Suprapubic skin (tissue), 4 donors: ENCODE results near the gene TARP.

ENCODE experiments used
- DNase-seq, 2 donors: peaks; one replicate each; pipeline ENCODE4 v3.0.0-alpha.2; 2019; ENCODE audit warnings: low spot score in 2 of 2
- H3K27ac ChIP-seq: fragments of 200-600 bp; sonication (generic); one replicate; pipeline ENCODE4 v1.5.1; 2019
- H3K27me3 ChIP-seq: fragments of 200-600 bp; sonication (generic); one replicate; pipeline ENCODE4 v1.5.1; 2019
- H3K36me3 ChIP-seq: fragments of 200-600 bp; sonication (generic); one replicate; pipeline ENCODE4 v1.5.1; 2019
- H3K4me1 ChIP-seq: fragments of 200-600 bp; sonication (generic); one replicate; pipeline ENCODE4 v1.5.1; 2019
- H3K4me3 ChIP-seq: fragments of 200-600 bp; sonication (generic); one replicate; pipeline ENCODE4 v1.5.1; 2019; ENCODE audit warnings: mild to moderate bottlenecking
- H3K9me3 ChIP-seq: fragments of 200-600 bp; sonication (generic); one replicate; pipeline ENCODE4 v1.5.1; 2019
- CTCF ChIP-seq, 2 donors: fragments of 200-600 bp in 1 of 2; fragments of 450-650 bp in 1 of 2; sonication (generic) in 1 of 2; IDR thresholded peaks; one replicate each; pipeline ENCODE4 v1.5.1; 2016 to 2019; ENCODE audit warnings: antibody characterized with exemption in 2 of 2, mild to moderate bottlenecking in 1 of 2, moderate library complexity in 1 of 2
- EP300 ChIP-seq: sonication (generic); formaldehyde crosslinking; IDR thresholded peaks from one replicate; pipeline ENCODE4 v1.6.1; 2017; ENCODE audit warnings: antibody characterized with exemption
- POLR2A ChIP-seq, 2 donors: fragments of 450-650 bp; IDR thresholded peaks; one replicate each; pipeline ENCODE4 v1.6.1; 2017; ENCODE audit warnings: antibody characterized with exemption in 2 of 2, mild to moderate bottlenecking in 2 of 2, moderate library complexity in 2 of 2
- POLR2AphosphoS5 ChIP-seq, 3 donors: sonication (generic); formaldehyde crosslinking; IDR thresholded peaks; one replicate each; pipeline ENCODE4 v1.6.1; 2017; ENCODE audit warnings: antibody characterized with exemption in 3 of 3
- WGBS: methylation state at CpG from one replicate; pipeline ENCODE4 v1.1.5; 2018; 5-methylcytosine and 5-hydroxymethylcytosine counted together

The TARP gene

GRCh38 chr7:38303866-38304265, 30.4 kb upstream of the TARP start:
- Histone ChIP-seq H3K9me3 (no peaks in the 10 kb centered on the region), H3K36me3 (no peaks in the 10 kb centered on the region), H3K4me3 (no peak overlapping the region), H3K27ac (no peak overlapping the region), H3K4me1 (no peaks in the 10 kb centered on the region), H3K27me3 (no peaks in the 10 kb centered on the region)
- no peak for DNase-seq
- TF ChIP-seq CTCF (IDR thresholded peaks at IDR 0.05) (no peak), POLR2AphosphoS5 (IDR thresholded peaks at IDR 0.05) (no peak), POLR2A (IDR thresholded peaks at IDR 0.05) (no peak), EP300 (no peak)
- WGBS = 90% methylated on average over 2 of the region's 2 CpGs

- TF ChIP-seq EP300 (no peak), POLR2A (IDR thresholded peaks at IDR 0.05) (no peak), POLR2AphosphoS5 (IDR thresholded peaks at IDR 0.05) (no peak), CTCF (IDR thresholded peaks at IDR 0.05) (no peak)
- Histone ChIP-seq H3K27me3 (no peaks in the 10 kb centered on the region), H3K9me3 (no peaks in the 10 kb centered on the region), H3K4me1 (no peaks in the 10 kb centered on the region), H3K4me3 (no peak overlapping the region), H3K36me3 (no peaks in the 10 kb centered on the region), H3K27ac (no peak overlapping the region)
- WGBS = 58% methylated on average over 8 of the region's 8 CpGs
- no peak for DNase-seq
Measured at GRCh38 chr7:38300175-38300574, 26.7 kb upstream of the TARP start.

GRCh38 chr7:38299275-38299931, 26.0 kb upstream of the TARP start:
- 83% methylated on average over 9 of the region's 9 CpGs for WGBS
- no peaks in the 10 kb centered on the region for H3K36me3 ChIP-seq
- no peak overlapping the region for H3K4me3 ChIP-seq
- H3K9me3 ChIP-seq = no peaks in the 10 kb centered on the region
- DNase-seq = no peak
- H3K27ac ChIP-seq = no peak overlapping the region
- TF ChIP-seq POLR2AphosphoS5 (IDR thresholded peaks at IDR 0.05) (no peak), CTCF (IDR thresholded peaks at IDR 0.05) (no peak), POLR2A (IDR thresholded peaks at IDR 0.05) (no peak), EP300 (no peak)
- no peaks in the 10 kb centered on the region for H3K4me1 ChIP-seq
- no peaks in the 10 kb centered on the region for H3K27me3 ChIP-seq

GRCh38 chr7:38296059-38296857, 22.8 kb upstream of the TARP start:
- Histone ChIP-seq H3K9me3 (no peaks in the 10 kb centered on the region), H3K4me1 (no peaks in the 10 kb centered on the region), H3K27me3 (no peaks in the 10 kb centered on the region), H3K27ac (no peak overlapping the region), H3K4me3 (no peak overlapping the region), H3K36me3 (no peaks in the 10 kb centered on the region)
- TF ChIP-seq CTCF (IDR thresholded peaks at IDR 0.05) (no peak), POLR2A (IDR thresholded peaks at IDR 0.05) (no peak), POLR2AphosphoS5 (IDR thresholded peaks at IDR 0.05) (no peak), EP300 (no peak)
- WGBS = 83% methylated on average over 5 of the region's 5 CpGs
- DNase-seq = no peak

GRCh38 chr7:38294926-38295325, 21.5 kb upstream of the TARP start:
- no peak overlapping the region for H3K27ac ChIP-seq
- no peaks in the 10 kb centered on the region for H3K9me3 ChIP-seq
- H3K4me1 ChIP-seq = no peaks in the 10 kb centered on the region
- no peak for DNase-seq
- H3K4me3 ChIP-seq = no peak overlapping the region
- WGBS = 70% methylated on average over 2 of the region's 2 CpGs
- no peaks in the 10 kb centered on the region for H3K27me3 ChIP-seq
- TF ChIP-seq EP300 (no peak), CTCF (IDR thresholded peaks at IDR 0.05) (no peak), POLR2AphosphoS5 (IDR thresholded peaks at IDR 0.05) (no peak), POLR2A (IDR thresholded peaks at IDR 0.05) (no peak)
- no peaks in the 10 kb centered on the region for H3K36me3 ChIP-seq
